HG02610 (cell line): ENCODE results near the gene RGPD8.
"Not testable (repeated sequence)": the region's sequence is repeated elsewhere in the genome, so short reads cannot be mapped to it uniquely, and the experiment has no call there.

Experiments
- ATAC-seq: cut with Tn5 transposase; IDR thresholded peaks from one replicate; pipeline ENCODE4 v1.9.1; 2021; ENCODE audit warnings: mild to moderate bottlenecking, moderate library complexity; ENCODE audit not compliant: unreplicated experiment

Gene RGPD8

DNA sequence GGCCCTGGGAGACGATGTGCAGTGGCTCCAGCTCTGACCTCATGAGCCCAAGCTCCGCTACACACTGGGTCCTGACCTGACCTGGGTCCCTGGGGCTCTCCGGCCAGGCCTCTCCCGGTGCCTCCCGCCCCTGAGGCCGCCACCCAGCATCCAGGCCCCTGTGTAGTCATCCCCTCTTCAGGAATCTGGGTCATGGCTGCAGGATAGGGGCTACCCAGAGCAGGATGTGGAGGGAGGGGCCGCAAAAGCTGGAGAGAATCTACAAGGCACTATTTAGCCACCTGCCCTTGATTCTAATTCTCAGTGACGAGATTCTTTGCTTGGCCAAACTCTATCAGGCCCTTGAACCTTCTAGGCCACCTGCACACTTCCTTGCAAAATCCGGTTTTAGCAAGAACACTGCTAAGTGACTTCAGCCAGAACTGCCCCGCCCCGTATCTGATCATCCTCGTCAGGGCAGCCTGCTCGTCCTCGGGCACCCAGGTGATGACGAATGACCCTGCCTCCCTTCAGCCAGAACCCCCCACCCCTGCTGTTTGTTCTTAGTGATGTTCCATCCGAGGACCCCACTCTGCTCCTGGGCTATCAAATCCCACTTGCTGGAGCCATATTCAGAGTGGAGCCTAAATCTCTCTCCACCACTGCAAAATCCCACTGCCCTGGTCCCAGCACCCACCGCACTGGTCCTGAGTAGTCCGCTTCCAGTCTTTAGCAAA lies 2.4 kb upstream of the RGPD8 start:
- not testable (repeated sequence) for ATAC-seq

DNA sequence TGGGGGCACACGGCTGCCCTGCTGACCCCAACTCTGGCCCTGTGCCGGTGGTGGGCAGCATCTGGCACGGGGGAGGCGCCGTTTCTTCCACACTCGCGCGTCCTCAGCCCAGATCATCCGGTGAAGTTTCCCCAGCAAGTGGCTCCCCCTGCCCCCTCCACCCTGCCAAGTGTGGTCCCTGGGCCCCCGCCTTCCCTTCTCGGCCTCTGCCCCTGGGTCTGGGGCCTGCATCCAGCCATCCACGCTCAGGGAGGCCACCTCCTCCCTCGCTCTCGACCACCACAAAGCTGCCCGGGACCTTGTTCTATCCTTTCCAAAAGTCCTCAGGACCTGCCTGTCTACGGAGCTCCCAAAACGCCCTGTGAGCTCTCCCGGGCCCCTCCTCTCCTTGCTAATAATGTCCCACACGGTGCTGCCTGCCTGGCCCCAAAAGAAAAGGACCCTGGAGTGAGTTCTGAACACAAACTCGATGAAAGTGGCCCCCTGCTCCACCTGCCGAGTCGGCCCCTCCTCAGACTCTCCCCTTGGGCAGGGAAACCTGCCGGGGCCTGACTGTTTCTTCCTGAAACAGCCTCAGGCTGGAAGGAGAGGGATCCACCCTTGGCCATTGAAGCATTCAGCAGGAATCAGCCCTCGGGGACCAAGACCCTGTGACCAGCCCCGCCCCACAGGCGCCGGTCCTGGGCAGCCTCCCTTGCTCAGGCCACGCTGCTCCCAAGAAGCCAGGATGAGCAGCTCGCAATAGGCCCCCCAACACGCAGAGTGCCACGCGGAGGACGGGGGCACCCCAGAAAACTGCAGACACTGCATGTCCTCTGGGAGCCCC lies 1.7 kb upstream of the RGPD8 start:
- ATAC-seq, result not testable (repeated sequence)

DNA sequence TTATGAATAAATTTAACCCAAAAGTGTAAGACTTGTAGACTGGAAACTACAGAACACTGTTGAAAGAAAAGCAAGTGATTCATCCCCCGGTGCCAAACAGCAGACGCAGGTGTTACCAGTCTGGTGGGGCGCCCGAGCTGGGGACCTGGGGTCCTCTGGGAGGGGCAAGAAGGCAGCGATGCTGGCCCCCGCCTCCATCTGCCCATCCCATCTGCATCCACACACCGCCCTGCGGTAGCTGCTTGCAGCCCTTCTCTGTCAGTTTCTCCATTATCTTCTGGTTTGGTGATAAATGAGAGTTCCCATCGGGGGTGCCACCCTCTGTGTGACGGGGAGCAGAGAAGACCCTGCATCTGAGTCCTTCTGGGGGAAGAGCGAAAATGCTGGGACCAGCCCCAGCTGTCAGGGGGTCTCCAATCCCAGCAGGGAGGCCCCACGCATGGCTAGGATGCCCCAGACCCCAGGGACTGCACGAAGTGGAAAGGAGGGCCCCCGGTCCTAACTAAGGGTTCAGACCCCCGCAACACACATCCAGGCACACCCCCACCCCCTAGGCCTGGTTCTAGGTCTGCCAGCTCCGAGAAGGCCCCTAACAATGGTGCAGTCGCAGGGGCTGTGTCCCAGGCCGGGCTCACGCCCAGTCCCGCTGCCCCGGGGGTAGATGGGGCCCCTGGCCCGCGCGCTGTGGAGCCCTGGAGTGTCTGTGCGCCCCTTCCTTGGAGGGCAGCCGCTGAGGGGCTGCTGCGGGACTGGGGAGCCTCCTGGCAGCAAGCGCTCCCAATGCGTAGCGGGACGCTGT lies 686 bp upstream of the RGPD8 start:
- ATAC-seq, result no peak

GRCh38 chr2:112432735-112433479 lies 538 bp downstream of the RGPD8 start:
- peak; percentile 43 for ATAC-seq

DNA sequence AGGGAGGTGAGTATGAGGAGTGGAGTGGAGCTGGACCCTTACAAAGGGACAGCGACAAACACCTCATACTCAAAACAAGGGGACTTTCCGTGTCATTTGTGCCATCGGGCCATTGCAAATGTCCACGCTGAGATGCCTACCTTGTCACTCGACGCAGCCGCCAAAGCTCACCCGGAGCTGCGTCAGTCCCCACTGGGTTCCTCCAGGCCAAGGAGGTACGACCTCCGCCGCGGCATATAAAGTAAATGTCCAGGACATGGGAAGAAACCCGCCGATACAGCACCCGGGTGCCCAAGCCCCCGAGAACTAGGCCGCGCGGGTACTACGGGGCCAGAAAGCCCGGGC lies 1.1 kb downstream of the RGPD8 start:
- ATAC-seq, result not testable (repeated sequence)

- ATAC-seq, result not testable (repeated sequence)
Observed at GRCh38 chr2:112431587-112432295, 1.7 kb downstream of the RGPD8 start.

DNA sequence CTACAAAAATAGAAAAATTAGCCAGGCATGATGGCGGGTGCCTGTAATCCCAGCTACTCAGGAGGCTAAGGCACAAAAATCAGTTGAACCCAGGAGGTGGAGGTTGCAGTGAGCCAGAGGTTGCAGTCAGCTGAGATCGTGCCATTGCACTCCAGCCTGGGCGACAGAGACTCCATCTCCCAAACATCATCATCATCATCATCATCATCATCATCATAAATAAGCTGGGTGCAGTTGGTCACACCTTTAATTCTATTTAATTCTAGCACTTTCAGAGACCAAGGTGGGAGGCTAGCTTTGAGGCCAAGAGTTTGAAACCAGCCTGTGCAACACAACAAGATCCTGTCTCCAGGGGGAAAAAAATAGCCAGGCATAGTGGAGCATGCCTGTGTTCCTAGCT lies 8.9 kb downstream of the RGPD8 start:
- not testable (repeated sequence) for ATAC-seq

DNA sequence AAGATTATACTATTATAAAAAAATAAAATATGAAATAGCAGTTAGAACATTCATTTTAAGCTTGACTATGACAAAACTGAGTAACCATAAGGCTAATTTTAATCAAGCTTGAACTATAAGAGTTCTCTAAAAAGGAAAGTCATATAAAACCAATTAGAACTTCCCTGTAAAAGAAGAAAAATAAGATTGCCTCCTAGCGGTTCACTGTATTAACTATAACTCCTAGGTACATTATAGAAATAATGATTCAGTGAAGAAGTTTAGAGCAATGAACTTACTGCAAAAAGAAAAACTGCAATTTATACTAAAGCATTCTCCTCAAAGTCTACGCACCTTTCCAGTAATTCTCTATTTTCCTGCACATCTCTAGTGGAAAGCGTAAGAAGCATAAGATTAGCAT lies 16.6 kb downstream of the RGPD8 start:
- ATAC-seq, result not testable (repeated sequence)

DNA sequence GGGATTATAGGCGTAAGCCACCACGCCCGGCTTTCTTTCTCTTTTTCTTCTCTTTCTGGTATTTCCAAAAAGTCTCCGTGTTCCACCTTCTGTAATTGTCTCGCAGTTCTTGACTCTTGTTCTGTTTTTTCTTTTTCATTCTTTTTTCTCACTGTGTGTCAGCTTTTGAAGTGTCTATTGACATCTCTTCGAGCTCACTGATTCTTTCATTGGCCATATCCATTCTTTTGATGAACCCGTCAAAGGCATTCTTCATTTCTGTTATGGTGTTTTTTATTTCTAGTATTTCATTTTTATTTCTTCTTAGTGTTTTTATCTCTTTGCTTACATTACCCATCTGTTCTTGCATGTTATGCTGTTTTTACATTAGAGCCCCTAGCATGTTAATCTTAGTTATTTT lies 73.4 kb downstream of the RGPD8 start:
- ATAC-seq, result not testable (repeated sequence)

DNA sequence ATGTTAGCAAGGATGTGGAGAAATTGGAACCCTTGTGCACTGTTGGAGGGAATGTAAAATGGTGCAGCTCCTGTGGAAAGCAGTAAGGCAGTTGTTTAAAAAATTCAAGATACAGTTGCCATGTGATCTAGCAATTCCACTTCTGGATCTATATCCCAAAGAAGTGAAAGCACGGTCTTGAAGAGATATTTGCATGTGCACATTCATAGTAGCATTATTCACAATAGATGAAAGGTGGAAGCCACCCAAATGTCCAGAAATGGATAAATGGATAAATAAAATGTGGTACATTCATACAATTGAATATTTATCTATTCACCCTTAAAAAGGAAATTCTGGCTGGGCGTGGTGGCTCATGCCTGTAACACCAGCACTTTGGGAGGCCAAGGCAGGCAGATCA lies 79.1 kb downstream of the RGPD8 start:
- ATAC-seq, result not testable (repeated sequence)

DNA sequence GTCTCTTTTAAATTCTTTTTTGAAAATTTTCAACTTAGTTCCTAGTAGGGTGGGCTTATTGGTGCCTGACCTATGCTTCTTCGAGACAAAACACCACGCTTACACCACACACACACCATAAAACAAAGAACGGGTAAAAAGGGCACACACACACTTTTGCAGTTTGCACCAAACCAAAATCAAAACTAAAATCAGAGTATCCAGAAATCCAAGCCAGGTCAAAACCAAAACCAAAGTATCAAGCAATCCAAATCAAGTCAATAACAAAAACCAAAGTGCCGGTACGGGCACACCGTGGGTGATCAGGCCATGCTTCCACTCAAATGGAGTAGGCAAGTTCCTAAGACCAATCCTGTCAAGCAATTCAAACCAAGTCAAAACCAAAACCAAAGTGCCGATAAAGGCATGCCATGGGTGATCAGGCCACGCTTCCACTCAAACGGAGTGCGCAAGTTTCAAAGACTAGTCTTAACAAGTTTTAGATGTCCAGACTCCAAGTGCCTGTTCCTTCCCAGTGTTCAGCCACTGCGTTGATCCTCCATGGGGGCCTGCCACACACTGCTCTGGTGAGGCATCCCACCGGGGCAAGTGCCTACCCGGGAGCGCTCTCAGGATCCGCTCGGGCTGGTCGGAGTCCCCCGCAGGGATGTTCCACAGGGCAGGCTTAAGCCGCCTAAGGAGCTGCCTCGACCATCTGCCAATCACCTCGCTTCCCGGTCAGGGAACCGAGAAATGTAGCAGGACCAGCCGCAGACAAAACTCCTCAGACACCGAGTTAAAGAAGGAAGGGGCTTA lies 80.4 kb downstream of the RGPD8 start:
- ATAC-seq, result not testable (repeated sequence)

DNA sequence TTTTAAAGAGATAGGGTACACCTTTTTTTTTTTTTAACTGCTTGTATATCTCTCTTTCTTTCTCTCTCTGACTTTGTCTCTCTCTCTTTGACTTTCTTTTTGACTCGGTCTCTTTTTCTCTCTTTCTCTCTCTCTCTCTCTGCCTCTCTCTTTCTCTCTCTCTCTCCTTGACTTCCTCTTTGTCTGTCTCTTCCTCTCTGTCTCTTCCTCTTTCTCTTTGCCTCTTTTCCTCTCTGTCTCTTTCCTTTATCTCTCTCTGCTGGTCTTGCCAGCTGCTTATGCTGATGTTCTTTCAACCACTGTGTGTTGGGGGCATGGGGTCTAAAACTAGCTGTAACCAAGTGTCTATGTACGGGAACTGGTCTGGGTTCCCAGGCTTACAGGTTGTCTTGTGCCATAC lies 81.2 kb downstream of the RGPD8 start:
- ATAC-seq, result not testable (repeated sequence)

GRCh38 chr2:112345030-112346027 lies 88.1 kb downstream of the RGPD8 start:
- no peak for ATAC-seq

- peak; percentile 50 for ATAC-seq
Observed at GRCh38 chr2:112343827-112344585, 89.4 kb downstream of the RGPD8 start.

- no peak for ATAC-seq
Observed at GRCh38 chr2:112342067-112342550, 91.3 kb downstream of the RGPD8 start.

DNA sequence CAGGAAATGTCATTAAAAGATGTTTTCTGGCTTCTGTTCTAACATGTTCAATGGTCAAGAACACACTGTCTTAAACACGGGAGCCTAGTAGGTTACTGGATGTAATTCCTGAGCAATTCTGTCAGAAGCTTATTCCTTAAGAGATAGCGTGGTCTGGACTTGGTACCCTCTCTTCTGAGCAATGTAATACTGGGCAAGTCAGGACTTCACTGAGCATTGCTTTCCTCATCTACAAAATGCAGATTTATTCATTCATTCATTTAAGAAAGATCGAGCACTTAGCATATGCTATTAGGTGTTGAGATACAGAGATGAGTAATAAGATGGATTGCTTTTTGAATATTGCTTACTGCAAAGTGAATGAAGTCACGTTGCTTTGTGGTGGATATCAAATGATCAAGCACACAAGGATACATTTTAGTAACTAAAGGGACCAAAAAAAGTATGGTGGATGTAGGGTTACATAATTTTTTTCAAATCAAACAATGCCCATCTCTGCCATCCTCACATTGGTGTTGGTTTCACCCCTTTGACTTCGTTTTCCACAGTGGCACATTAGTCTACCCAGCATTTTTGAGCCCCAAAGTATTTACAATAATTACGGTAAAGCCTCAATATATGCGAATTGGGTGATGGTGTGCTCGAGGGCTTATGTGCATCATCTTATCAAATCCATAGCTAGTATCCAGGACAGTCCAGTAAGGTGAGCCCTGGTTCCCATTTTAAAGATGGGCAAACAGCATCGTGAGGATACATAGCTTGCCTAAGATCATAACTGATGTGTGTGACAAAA lies 92.8 kb downstream of the RGPD8 start:
- no peak for ATAC-seq
